Prostate gland (tissue), 2 donors: ENCODE data around the gene ARHGAP26.

Source experiments
- CTCF ChIP-seq, 4 experiments: fragments of 200-600 bp in 2 of 4; fragments of 450-650 bp in 2 of 4; sonication (generic) in 2 of 4; IDR thresholded peaks; 1 replicate in 3 of 4; 2 replicates in 1 of 4; pipeline ENCODE4 v1.5.1; 2016 to 2019; ENCODE audit warnings: antibody characterized with exemption in 4 of 4, mild to moderate bottlenecking in 2 of 4, moderate library complexity in 2 of 4
- POLR2A ChIP-seq: fragments of 450-650 bp; IDR thresholded peaks from one replicate; pipeline ENCODE4 v1.6.1; 2016; ENCODE audit warnings: antibody characterized with exemption, mild to moderate bottlenecking
- POLR2AphosphoS5 ChIP-seq: sonication (generic); formaldehyde crosslinking; IDR thresholded peaks from one replicate; pipeline ENCODE4 v1.6.1; 2017; ENCODE audit warnings: antibody characterized with exemption

- no peak for TF ChIP-seq CTCF (IDR thresholded peaks at IDR 0.05)
- no peak for TF ChIP-seq POLR2A
- TF ChIP-seq POLR2AphosphoS5 = no peak
These were observed 192.0 kb downstream of the ARHGAP26 start for GRCh38 chr5:142962174-142962533.
